Adrenal gland (tissue), 5 donors: ENCODE data around the gene COL18A1.

Experiments
- CTCF ChIP-seq, 6 experiments: fragments of 450-650 bp in 4 of 6; fragments of 200-600 bp in 2 of 6; sonication (generic) in 1 of 6; IDR thresholded peaks; 1 replicate in 5 of 6; 2 replicates in 1 of 6; pipeline versions ENCODE4 v1.5.1 to v1.8.0; 2016 to 2021; ENCODE audit warnings: antibody characterized with exemption in 6 of 6, mild to moderate bottlenecking in 2 of 6, moderate library complexity in 1 of 6
- POLR2A ChIP-seq, 2 donors: fragments of 450-650 bp; IDR thresholded peaks; one replicate each; pipeline ENCODE4 v1.6.1; 2017; ENCODE audit warnings: antibody characterized with exemption in 2 of 2, mild to moderate bottlenecking in 2 of 2, moderate library complexity in 1 of 2
- donor health status: DM: no; HTN: no; CAD: no.

DNA sequence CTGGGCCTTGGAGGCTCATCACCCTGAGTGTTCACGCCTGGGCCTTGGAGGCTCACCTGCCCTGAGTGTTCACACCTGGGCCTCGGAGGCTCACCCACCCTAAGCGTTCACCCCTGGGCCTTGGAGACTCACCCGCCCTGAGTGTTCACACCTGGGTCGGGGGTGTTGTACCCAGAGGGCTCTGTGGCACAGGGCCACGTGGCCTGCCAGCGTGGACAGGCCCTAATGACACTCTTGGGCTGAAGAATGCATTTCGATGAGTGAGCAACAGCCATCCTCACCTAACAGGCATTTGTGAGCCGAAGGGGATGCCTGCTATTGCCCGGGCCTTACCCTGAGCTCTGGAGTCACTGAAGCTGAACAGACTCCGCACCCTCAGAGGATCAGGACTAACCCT, 119.8 kb downstream of the COL18A1 start:
- TF ChIP-seq POLR2A (IDR thresholded peaks at IDR 0.05) (no peak), CTCF (IDR thresholded peaks at IDR 0.05) (no peak)
